ENCODE results near the gene MTMR1.

- TF ChIP-seq CTCF (IDR thresholded peaks at IDR 0.05) (no peak), EZH2 (IDR thresholded peaks at IDR 0.05; ENCODE audit: borderline replicate concordance, insufficient read depth, low read depth, low read length, poor library complexity, severe bottlenecking) (no peak)
Measured at GRCh38 chrX:150730719-150731118, 37.5 kb downstream of the MTMR1 start.
